ENCODE data around the gene TOX3. TPM values are rescaled to one million over a fixed set of nuclear protein-coding genes. Genes with fewer than 3 reads are reported as not detected.

The TOX3 gene
- total and polyA plus RNA-seq, 2 of the 13 experiments (the other 11 are each of a cell fraction or from before 2014, with no cell fraction given), result 14.5 to 98.6 TPM

GRCh38 chr16:52408191-52408845 is 138.6 kb downstream of the TOX3 start (continued):
- TF ChIP-seq CCDC6 (CRISPR knock-in tag; IDR thresholded peaks at IDR 0.05), result peak; percentile 72; the same call in 1 of the 2 replicates
- TF ChIP-seq ZC3H4 (CRISPR knock-in tag; IDR thresholded peaks at IDR 0.05; ENCODE audit: borderline replicate concordance), result no peak
- TF ChIP-seq TFAP4 (IDR thresholded peaks at IDR 0.05; ENCODE audit: borderline replicate concordance, low read depth), result peak; percentile 43; the same call in 1 of the 2 replicates
- peak; percentile 73 for TF ChIP-seq ONECUT2 (CRISPR knock-in tag; IDR thresholded peaks at IDR 0.05)
- peak; percentile 53 for TF ChIP-seq ZNF547 (CRISPR knock-in tag; IDR thresholded peaks at IDR 0.05)
- peak; percentile 56 for TF ChIP-seq NR2C2 (CRISPR knock-in tag; IDR thresholded peaks at IDR 0.05; ENCODE audit: borderline replicate concordance)
- TF ChIP-seq KAT7 (CRISPR knock-in tag; IDR thresholded peaks at IDR 0.05; ENCODE audit: borderline replicate concordance), result 0 out of 2 replicates have a peak, but pooled peaks have one; percentile 25
- no peak for TF ChIP-seq ZFY (CRISPR knock-in tag; IDR thresholded peaks at IDR 0.05)
- TF ChIP-seq ZNF362 (CRISPR knock-in tag; IDR thresholded peaks at IDR 0.05; ENCODE audit: borderline replicate concordance), result peak; percentile 84; the same call in 1 of the 2 replicates
- TF ChIP-seq ZNF790 (CRISPR knock-in tag; IDR thresholded peaks at IDR 0.05; ENCODE audit: borderline replicate concordance), result no peak
- no peak; the same call in 1 of the 2 replicates for TF ChIP-seq ZNF589 (CRISPR knock-in tag; conservative IDR thresholded peaks at IDR 0.05)
- 0 out of 2 replicates have a peak, but pooled peaks have one; percentile 31 for TF ChIP-seq ZBTB8A (CRISPR knock-in tag; IDR thresholded peaks at IDR 0.05; ENCODE audit: borderline replicate concordance, low read depth)
- peak; percentile 80; the same call in 1 of the 2 replicates for TF ChIP-seq ZNF337 (CRISPR knock-in tag; IDR thresholded peaks at IDR 0.05; ENCODE audit: borderline replicate concordance, low read depth)
- peak; percentile 59; the same call in 1 of the 2 replicates for TF ChIP-seq HOXD1 (CRISPR knock-in tag; IDR thresholded peaks at IDR 0.05)
- TF ChIP-seq NR3C1 (CRISPR knock-in tag; IDR thresholded peaks at IDR 0.05), result no peak
- TF ChIP-seq ZMYM4 (CRISPR knock-in tag; IDR thresholded peaks at IDR 0.05), result peak; percentile 97
- peak; percentile 48; the same call in 1 of the 2 replicates for TF ChIP-seq ATF1 (CRISPR knock-in tag; IDR thresholded peaks at IDR 0.05)
- 0 out of 2 replicates have a peak, but pooled peaks have one; percentile 23 for TF ChIP-seq ZNF317 (CRISPR knock-in tag; IDR thresholded peaks at IDR 0.05)
- 0 out of 2 replicates have a peak, but pooled peaks have one; percentile 31 for TF ChIP-seq ZNF567 (CRISPR knock-in tag; IDR thresholded peaks at IDR 0.05; ENCODE audit: borderline replicate concordance)
- TF ChIP-seq CREB3 (CRISPR knock-in tag; IDR thresholded peaks at IDR 0.05), result no peak
- TF ChIP-seq CHD2 (IDR thresholded peaks at IDR 0.05; ENCODE audit: low read depth, low read length), result no peak
- peak; percentile 99 for TF ChIP-seq TCF7 (IDR thresholded peaks at IDR 0.05; ENCODE audit: low read depth)
- peak; percentile 74 for TF ChIP-seq HNF4A (CRISPR knock-in tag; IDR thresholded peaks at IDR 0.05)
